Panc1 (cell line): ENCODE results near the gene PPP3R1. TPM values are rescaled to one million over a fixed set of nuclear protein-coding genes. Genes with fewer than 3 reads are reported as not detected.
A peak's percentile ranks its signal among the peaks of the same experiment; 100 is the strongest.

ENCODE experiments used
- ATAC-seq: fragments of 200-7000 bp; cut with Tn5 transposase; 2 replicates; pipeline ENCODE4 v1.9.1; 2020; ENCODE audit warnings: mild to moderate bottlenecking, moderate library complexity
- BruUV-seq: library from RNA; stranded (reverse); fragments of 400-500 nt; replicated peaks from 2 replicates; lab custom pipeline; 2021; lab: Mats Ljungman, UMichigan
- CTCF ChIA-PET: fragments of 300-600 bp; sonication (Branson Sonifier 250); formaldehyde crosslinking; loops from one replicate; lab custom pipeline; 2022; ENCODE audit warnings: antibody characterized with exemption; lab: Charles Lee
- POLR2A ChIA-PET: fragments of 300-600 bp; sonication (Branson Sonifier 250); formaldehyde crosslinking; loops from one replicate; lab custom pipeline; 2022; ENCODE audit warnings: antibody characterized with exemption; lab: Charles Lee
- DNase-seq: peaks from one replicate; pipeline ENCODE4 v3.0.0-alpha.2; 2010; ENCODE audit warnings: low read depth, low spot score
- H3K27ac ChIP-seq: 2 replicates; pipeline ENCODE4 v1.5.1; 2011; ENCODE audit warnings: mild to moderate bottlenecking, low read length, inconsistent platforms
- H3K27me3 ChIP-seq: fragments of 200-500 bp; sonication (Bioruptor generic); 2 replicates; pipeline ENCODE4 v1.6.0; 2014; ENCODE audit warnings: low read length, inconsistent platforms; ENCODE audit not compliant: control insufficient read depth, insufficient read depth
- H3K36me3 ChIP-seq: fragments of 200-500 bp; sonication (Bioruptor generic); 2 replicates; pipeline ENCODE4 v1.5.1; 2014; ENCODE audit warnings: inconsistent platforms, mild to moderate bottlenecking, low read length, moderate library complexity; ENCODE audit not compliant: control insufficient read depth, insufficient read depth
- H3K4me1 ChIP-seq: 2 replicates; pipeline ENCODE4 v1.5.1; 2011; ENCODE audit warnings: inconsistent platforms, mild to moderate bottlenecking, low read length, moderate library complexity; ENCODE audit not compliant: control insufficient read depth, insufficient read depth
- H3K4me3 ChIP-seq, 2 experiments: 2 replicates each; pipeline ENCODE4 v1.5.1; 2011 to 2012; ENCODE audit warnings: low read depth in 2 of 2, low read length in 2 of 2, mild to moderate bottlenecking in 2 of 2, inconsistent platforms in 1 of 2, moderate library complexity in 1 of 2
- H3K9me3 ChIP-seq: fragments of 200-500 bp; sonication (Bioruptor generic); 2 replicates; pipeline ENCODE4 v1.5.1; 2014; ENCODE audit warnings: low read depth, mild to moderate bottlenecking, inconsistent platforms, low read length, moderate library complexity; ENCODE audit not compliant: control insufficient read depth, insufficient read depth
- POLR2AphosphoS5 ChIP-seq: IDR thresholded peaks from 2 replicates; pipeline ENCODE4 v1.6.1; 2012; ENCODE audit warnings: mild to moderate bottlenecking, low read depth, low read length, moderate library complexity
- SIN3A ChIP-seq: IDR thresholded peaks from 2 replicates; pipeline ENCODE4 v1.6.1; 2012; ENCODE audit warnings: low read depth, mild to moderate bottlenecking, low read length, moderate library complexity, borderline replicate concordance; ENCODE audit not compliant: insufficient read depth
- TCF7L2 ChIP-seq: IDR thresholded peaks from 2 replicates; pipeline ENCODE4 v1.6.1; 2011; ENCODE audit warnings: mild to moderate bottlenecking, low read depth, low read length, inconsistent platforms
- in situ Hi-C: cut with HindIII; loops from 2 replicates; pipeline ENCODE4 v1.10.0; 2016; ENCODE audit warnings: low sequenced_read_pairs, low pct_unique_long_range_greater_than_20kb
- intact Hi-C: fragments of 100-400 bp; cut with micrococcal nuclease; formaldehyde crosslinking; loops from one replicate; pipeline ENCODE4 v1.10.0; 2022; ENCODE audit not compliant: unreplicated experiment
- total RNA-seq: library from RNA; stranded (reverse); gene quantifications from one replicate; pipeline ENCODE4 v1.2.1, GENCODE V29; 2021; ENCODE audit not compliant: unreplicated experiment
- TF ChIP-seq, protein P1 (sequence below), 2 experiments: IDR thresholded peaks; 2 replicates each; pipeline ENCODE4 v1.6.1; 2011 to 2012; ENCODE audit warnings: low read depth in 2 of 2, control low read depth in 1 of 2, low read length in 1 of 2, mild to moderate bottlenecking in 1 of 2, moderate library complexity in 1 of 2; ENCODE audit not compliant: insufficient read depth in 1 of 2
- TF ChIP-seq, protein P2 (sequence below): fragments of 450-650 bp; IDR thresholded peaks from 2 replicates; pipeline ENCODE4 v1.5.1; 2017; ENCODE audit warnings: mild to moderate bottlenecking

The PPP3R1 gene
- total RNA-seq, 1 experiment from 2014 or later: 77.9 TPM

DNA sequence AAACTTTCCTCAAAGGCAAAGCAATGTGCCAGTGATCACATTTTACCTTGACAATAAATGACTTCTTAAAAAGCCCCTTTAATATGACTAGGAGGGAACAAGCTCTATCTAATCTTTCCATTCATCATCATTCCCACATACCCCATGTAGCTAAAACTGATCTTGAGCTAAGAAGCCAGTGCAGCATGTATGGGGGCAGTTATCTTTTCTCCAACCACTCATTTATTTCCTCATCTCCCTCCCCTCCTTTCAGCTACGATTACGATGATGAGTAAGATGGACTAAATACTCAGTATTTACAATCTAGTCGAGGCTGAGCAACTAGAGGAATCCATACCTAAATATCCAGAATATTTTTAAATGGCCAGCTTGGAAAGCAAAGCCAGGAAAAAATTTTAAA lies 59.2 kb downstream of the PPP3R1 start:
- H3K4me3 ChIP-seq: no peak overlapping the region
- H3K27ac ChIP-seq: no peak overlapping the region
- H3K4me1 ChIP-seq: peaks cover 30% of the 10 kb centered on the region
- no TSS peak for BruUV-seq
- intact Hi-C loops: loop anchor here (5.0 kb wide), 1 partner anchor 44 kb away; no protein-coding TSS in a partner anchor
- in situ Hi-C loops: no loop called here
- ChIA-PET POLR2A (no interaction called here), CTCF (no interaction called here)
- no peak for DNase-seq
- TF ChIP-seq, protein P1, sequence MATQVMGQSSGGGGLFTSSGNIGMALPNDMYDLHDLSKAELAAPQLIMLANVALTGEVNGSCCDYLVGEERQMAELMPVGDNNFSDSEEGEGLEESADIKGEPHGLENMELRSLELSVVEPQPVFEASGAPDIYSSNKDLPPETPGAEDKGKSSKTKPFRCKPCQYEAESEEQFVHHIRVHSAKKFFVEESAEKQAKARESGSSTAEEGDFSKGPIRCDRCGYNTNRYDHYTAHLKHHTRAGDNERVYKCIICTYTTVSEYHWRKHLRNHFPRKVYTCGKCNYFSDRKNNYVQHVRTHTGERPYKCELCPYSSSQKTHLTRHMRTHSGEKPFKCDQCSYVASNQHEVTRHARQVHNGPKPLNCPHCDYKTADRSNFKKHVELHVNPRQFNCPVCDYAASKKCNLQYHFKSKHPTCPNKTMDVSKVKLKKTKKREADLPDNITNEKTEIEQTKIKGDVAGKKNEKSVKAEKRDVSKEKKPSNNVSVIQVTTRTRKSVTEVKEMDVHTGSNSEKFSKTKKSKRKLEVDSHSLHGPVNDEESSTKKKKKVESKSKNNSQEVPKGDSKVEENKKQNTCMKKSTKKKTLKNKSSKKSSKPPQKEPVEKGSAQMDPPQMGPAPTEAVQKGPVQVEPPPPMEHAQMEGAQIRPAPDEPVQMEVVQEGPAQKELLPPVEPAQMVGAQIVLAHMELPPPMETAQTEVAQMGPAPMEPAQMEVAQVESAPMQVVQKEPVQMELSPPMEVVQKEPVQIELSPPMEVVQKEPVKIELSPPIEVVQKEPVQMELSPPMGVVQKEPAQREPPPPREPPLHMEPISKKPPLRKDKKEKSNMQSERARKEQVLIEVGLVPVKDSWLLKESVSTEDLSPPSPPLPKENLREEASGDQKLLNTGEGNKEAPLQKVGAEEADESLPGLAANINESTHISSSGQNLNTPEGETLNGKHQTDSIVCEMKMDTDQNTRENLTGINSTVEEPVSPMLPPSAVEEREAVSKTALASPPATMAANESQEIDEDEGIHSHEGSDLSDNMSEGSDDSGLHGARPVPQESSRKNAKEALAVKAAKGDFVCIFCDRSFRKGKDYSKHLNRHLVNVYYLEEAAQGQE (IDR thresholded peaks at IDR 0.05; ENCODE audit: insufficient read depth in 1 of 2, low read depth in 2 of 2, low read length in 1 of 2): no peak
- TF ChIP-seq POLR2AphosphoS5: no peak
- TF ChIP-seq TCF7L2: no peak
- TF ChIP-seq, protein P2, sequence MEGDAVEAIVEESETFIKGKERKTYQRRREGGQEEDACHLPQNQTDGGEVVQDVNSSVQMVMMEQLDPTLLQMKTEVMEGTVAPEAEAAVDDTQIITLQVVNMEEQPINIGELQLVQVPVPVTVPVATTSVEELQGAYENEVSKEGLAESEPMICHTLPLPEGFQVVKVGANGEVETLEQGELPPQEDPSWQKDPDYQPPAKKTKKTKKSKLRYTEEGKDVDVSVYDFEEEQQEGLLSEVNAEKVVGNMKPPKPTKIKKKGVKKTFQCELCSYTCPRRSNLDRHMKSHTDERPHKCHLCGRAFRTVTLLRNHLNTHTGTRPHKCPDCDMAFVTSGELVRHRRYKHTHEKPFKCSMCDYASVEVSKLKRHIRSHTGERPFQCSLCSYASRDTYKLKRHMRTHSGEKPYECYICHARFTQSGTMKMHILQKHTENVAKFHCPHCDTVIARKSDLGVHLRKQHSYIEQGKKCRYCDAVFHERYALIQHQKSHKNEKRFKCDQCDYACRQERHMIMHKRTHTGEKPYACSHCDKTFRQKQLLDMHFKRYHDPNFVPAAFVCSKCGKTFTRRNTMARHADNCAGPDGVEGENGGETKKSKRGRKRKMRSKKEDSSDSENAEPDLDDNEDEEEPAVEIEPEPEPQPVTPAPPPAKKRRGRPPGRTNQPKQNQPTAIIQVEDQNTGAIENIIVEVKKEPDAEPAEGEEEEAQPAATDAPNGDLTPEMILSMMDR: no peak
- TF ChIP-seq SIN3A: no peak
- ATAC-seq: no peak
- no peaks in the 10 kb centered on the region for H3K9me3 ChIP-seq
- H3K36me3 ChIP-seq: no peaks in the 10 kb centered on the region; the same call in 1 of the 2 replicates
- H3K27me3 ChIP-seq: no peaks in the 10 kb centered on the region

DNA sequence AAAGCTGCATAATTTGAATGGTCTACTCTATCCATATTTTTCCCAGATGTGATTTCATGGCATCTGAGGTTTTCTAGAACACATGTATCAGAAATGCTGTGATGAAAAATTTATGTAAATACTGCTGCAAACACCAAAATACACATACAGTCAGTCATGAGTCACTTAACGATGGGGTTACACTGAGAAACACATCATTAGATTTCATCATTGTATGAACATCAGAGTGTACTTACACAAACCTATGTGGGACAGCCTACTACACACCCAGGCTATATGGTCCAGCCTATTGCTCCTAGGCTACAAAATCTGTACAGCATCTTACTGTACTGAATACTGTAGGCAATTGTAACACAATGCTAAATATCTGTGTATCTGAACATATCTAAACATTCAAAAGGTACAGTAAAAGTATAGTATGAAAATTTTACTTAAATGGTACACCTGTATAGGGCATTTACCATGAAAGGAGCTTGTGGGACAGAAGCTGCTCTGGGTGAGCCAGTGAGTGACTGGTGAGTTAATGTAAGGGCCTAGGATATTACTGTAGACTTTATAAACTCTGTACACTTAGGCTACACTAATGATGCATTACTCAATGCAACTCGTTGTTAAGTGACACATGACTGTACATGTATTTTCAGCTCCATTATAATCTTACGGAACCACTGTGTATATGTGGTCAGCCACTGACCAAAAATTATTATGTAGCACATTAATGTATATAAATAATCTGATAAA lies 61.2 kb downstream of the PPP3R1 start:
- H3K4me1 ChIP-seq: peaks cover 30% of the 10 kb centered on the region
- BruUV-seq: no TSS peak
- DNase-seq (peak; percentile 80), ATAC-seq (peak; percentile 80)
- H3K4me3 ChIP-seq: no peak overlapping the region
- peaks cover 2% of the 10 kb centered on the region; the same call in 1 of the 2 replicates for H3K36me3 ChIP-seq
- ChIA-PET POLR2A (interaction anchor here (0.6 kb wide), 1 partner anchor 14 kb away, joined by 10 read pairs; no protein-coding TSS in a partner anchor), CTCF (no interaction called here)
- peak overlapping the region; percentile 19; the same call in 1 of the 2 replicates for H3K27ac ChIP-seq
- TF ChIP-seq, protein P2: no peak
- TF ChIP-seq SIN3A: no peak
- TF ChIP-seq TCF7L2: no peak
- TF ChIP-seq, protein P1 (IDR thresholded peaks at IDR 0.05; ENCODE audit: insufficient read depth in 1 of 2, low read depth in 2 of 2, low read length in 1 of 2): no peak
- no peak for TF ChIP-seq POLR2AphosphoS5
- H3K27me3 ChIP-seq: no peaks in the 10 kb centered on the region
- intact Hi-C loops (loop anchor here (5.0 kb wide), 1 partner anchor 46 kb away; no protein-coding TSS in a partner anchor), in situ Hi-C loops (no loop called here)
- H3K9me3 ChIP-seq: no peaks in the 10 kb centered on the region
